HEK293 (cell line): Measurements from ENCODE around the gene PLEKHG5.

Experiments used
- CTCF ChIA-PET: fragments of 350-600 bp; formaldehyde crosslinking; extraction: SDS; loops from one replicate; lab custom pipeline; 2021; ENCODE audit warnings: antibody characterized with exemption; lab: Yijun Ruan, JAX
- POLR2A ChIA-PET: fragments of 300-600 bp; formaldehyde crosslinking; extraction: SDS; loops from one replicate; lab custom pipeline; 2020; ENCODE audit warnings: antibody characterized with exemption, inconsistent platforms; lab: Yijun Ruan, JAX
- H3K27ac ChIP-seq: fragments of 200-500 bp; sonication (Bioruptor generic); 2 replicates; pipeline ENCODE4 v1.5.1; 2014; ENCODE audit warnings: low read depth, low read length, control low read depth, inconsistent platforms; ENCODE audit errors: extremely low read depth
- H3K36me3 ChIP-seq, 2 experiments: fragments of 200-500 bp in 1 of 2; sonication (Bioruptor generic) in 1 of 2; 1 replicate in 1 of 2; 2 replicates in 1 of 2; pipeline ENCODE4 v1.5.1; 2014 to 2017; ENCODE audit warnings: inconsistent platforms in 2 of 2, low read length in 2 of 2; ENCODE audit not compliant: control insufficient read depth in 2 of 2, insufficient read depth in 1 of 2
- H3K4me1 ChIP-seq: fragments of 200-500 bp; sonication (Bioruptor generic); 2 replicates; pipeline ENCODE4 v1.5.1; 2014; ENCODE audit warnings: mild to moderate bottlenecking, low read length, inconsistent platforms; ENCODE audit not compliant: control insufficient read depth, insufficient read depth
- H3K4me3 ChIP-seq: 2 replicates; pipeline ENCODE4 v1.5.1; 2011; ENCODE audit warnings: low read depth, mild to moderate bottlenecking, control low read depth, low read length, moderate library complexity
- H3K9me3 ChIP-seq: fragments of 200-500 bp; sonication (Bioruptor generic); 2 replicates; pipeline ENCODE4 v1.5.1; 2014; ENCODE audit warnings: low read depth, low read length, inconsistent platforms; ENCODE audit not compliant: control insufficient read depth, insufficient read depth
- BCL11B ChIP-seq: fragments of 450-650 bp; formaldehyde crosslinking; IDR thresholded peaks from 2 replicates; pipeline ENCODE4 v1.5.1; 2016; ENCODE audit warnings: low read depth, missing biosample characterization, missing genetic modification characterization
- GLI2 ChIP-seq: fragments of 450-650 bp; formaldehyde crosslinking; IDR thresholded peaks from 2 replicates; pipeline ENCODE4; 2017; ENCODE audit warnings: missing biosample characterization, missing genetic modification characterization, low read depth, borderline replicate concordance
- GLIS1 ChIP-seq: fragments of 450-650 bp; formaldehyde crosslinking; IDR thresholded peaks from 2 replicates; pipeline ENCODE4 v1.5.1; 2016; ENCODE audit warnings: missing biosample characterization, missing genetic modification characterization
- KLF1 ChIP-seq: fragments of 450-650 bp; formaldehyde crosslinking; IDR thresholded peaks from 2 replicates; pipeline ENCODE4 v1.5.1; 2016; ENCODE audit warnings: missing biosample characterization, missing genetic modification characterization
- KLF17 ChIP-seq: fragments of 450-650 bp; formaldehyde crosslinking; IDR thresholded peaks from 2 replicates; pipeline ENCODE4 v1.5.1; 2016; ENCODE audit warnings: missing biosample characterization, missing genetic modification characterization
- MZF1 ChIP-seq: fragments of 450-650 bp; formaldehyde crosslinking; IDR thresholded peaks from 2 replicates; pipeline ENCODE4 v1.5.1; 2017; ENCODE audit warnings: missing biosample characterization, missing genetic modification characterization, borderline replicate concordance
- PRDM10 ChIP-seq: fragments of 450-650 bp; formaldehyde crosslinking; IDR thresholded peaks from 2 replicates; pipeline ENCODE4 v1.5.1; 2016; ENCODE audit warnings: missing biosample characterization, missing genetic modification characterization
- PRDM6 ChIP-seq: fragments of 450-650 bp; formaldehyde crosslinking; IDR thresholded peaks from 2 replicates; pipeline ENCODE4 v1.5.1; 2017; ENCODE audit warnings: missing biosample characterization, missing genetic modification characterization
- RBAK ChIP-seq: fragments of 450-650 bp; formaldehyde crosslinking; IDR thresholded peaks from 2 replicates; pipeline ENCODE4 v1.5.1; 2016; ENCODE audit warnings: missing biosample characterization, missing genetic modification characterization
- SP2 ChIP-seq: fragments of 450-650 bp; formaldehyde crosslinking; IDR thresholded peaks from 2 replicates; pipeline ENCODE4 v1.5.1; 2016; ENCODE audit warnings: missing biosample characterization, missing genetic modification characterization
- SP3 ChIP-seq: fragments of 450-650 bp; formaldehyde crosslinking; IDR thresholded peaks from 2 replicates; pipeline ENCODE4 v1.5.1; 2016; ENCODE audit warnings: missing biosample characterization, missing genetic modification characterization
- WT1 ChIP-seq: fragments of 450-650 bp; formaldehyde crosslinking; IDR thresholded peaks from 2 replicates; pipeline ENCODE4 v1.5.1; 2016; ENCODE audit warnings: missing biosample characterization, missing genetic modification characterization
- YY2 ChIP-seq: fragments of 450-650 bp; formaldehyde crosslinking; IDR thresholded peaks from 2 replicates; pipeline ENCODE4 v1.5.1; 2016; ENCODE audit warnings: missing biosample characterization, missing genetic modification characterization
- ZNF132 ChIP-seq: fragments of 450-650 bp; formaldehyde crosslinking; IDR thresholded peaks from 2 replicates; pipeline ENCODE4 v1.5.1; 2017; ENCODE audit warnings: missing biosample characterization, missing genetic modification characterization, borderline replicate concordance
- ZNF155 ChIP-seq: fragments of 450-650 bp; formaldehyde crosslinking; IDR thresholded peaks from 2 replicates; pipeline ENCODE4 v1.5.1; 2016; ENCODE audit warnings: missing biosample characterization, missing genetic modification characterization
- ZNF221 ChIP-seq: fragments of 450-650 bp; formaldehyde crosslinking; IDR thresholded peaks from 2 replicates; pipeline ENCODE4 v1.5.1; 2017; ENCODE audit warnings: missing biosample characterization, missing genetic modification characterization, borderline replicate concordance
- ZNF24 ChIP-seq: fragments of 450-650 bp; formaldehyde crosslinking; IDR thresholded peaks from 2 replicates; pipeline ENCODE4 v1.5.1; 2016; ENCODE audit warnings: missing biosample characterization, missing genetic modification characterization
- ZNF248 ChIP-seq: fragments of 450-650 bp; formaldehyde crosslinking; IDR thresholded peaks from 2 replicates; pipeline ENCODE4 v1.5.1; 2017; ENCODE audit warnings: missing biosample characterization, missing genetic modification characterization
- ZNF266 ChIP-seq: fragments of 450-650 bp; formaldehyde crosslinking; IDR thresholded peaks from 2 replicates; pipeline ENCODE4 v1.5.1; 2016; ENCODE audit warnings: missing biosample characterization, missing genetic modification characterization, low read depth
- ZNF292 ChIP-seq: fragments of 450-650 bp; formaldehyde crosslinking; IDR thresholded peaks from 2 replicates; pipeline ENCODE4 v1.5.1; 2016; ENCODE audit warnings: low read depth, missing biosample characterization, missing genetic modification characterization, borderline replicate concordance
- ZNF311 ChIP-seq: fragments of 450-650 bp; formaldehyde crosslinking; IDR thresholded peaks from 2 replicates; pipeline ENCODE4 v1.5.1; 2017; ENCODE audit warnings: missing biosample characterization, missing genetic modification characterization, borderline replicate concordance
- ZNF324 ChIP-seq: fragments of 450-650 bp; formaldehyde crosslinking; IDR thresholded peaks from 2 replicates; pipeline ENCODE4 v1.5.1; 2016; ENCODE audit warnings: missing biosample characterization, missing genetic modification characterization
- ZNF341 ChIP-seq: fragments of 450-650 bp; formaldehyde crosslinking; IDR thresholded peaks from 2 replicates; pipeline ENCODE4; 2016; ENCODE audit warnings: low read depth, missing biosample characterization, missing genetic modification characterization
- ZNF473 ChIP-seq: fragments of 450-650 bp; formaldehyde crosslinking; IDR thresholded peaks from 2 replicates; pipeline ENCODE4 v1.5.1; 2017; ENCODE audit warnings: missing biosample characterization, missing genetic modification characterization
- ZNF48 ChIP-seq: fragments of 450-650 bp; formaldehyde crosslinking; IDR thresholded peaks from 2 replicates; pipeline ENCODE4 v1.5.1; 2016; ENCODE audit warnings: missing biosample characterization, missing genetic modification characterization
- ZNF513 ChIP-seq: fragments of 450-650 bp; IDR thresholded peaks from 2 replicates; pipeline ENCODE4 v1.5.1; 2018; ENCODE audit warnings: missing biosample characterization, missing genetic modification characterization
- ZNF555 ChIP-seq: fragments of 450-650 bp; formaldehyde crosslinking; conservative IDR thresholded peaks from 2 replicates; pipeline ENCODE4 v1.5.1; 2017; ENCODE audit warnings: missing biosample characterization, mild to moderate bottlenecking, missing genetic modification characterization, inconsistent platforms
- ZNF658 ChIP-seq: fragments of 450-650 bp; formaldehyde crosslinking; IDR thresholded peaks from 2 replicates; pipeline ENCODE4; 2016; ENCODE audit warnings: missing biosample characterization, missing genetic modification characterization

The PLEKHG5 gene

GRCh38 chr1:6489383-6489765 lies 2.1 kb downstream of the PLEKHG5 start:
- ChIA-PET POLR2A (interaction anchor here (2.0 kb wide), 1 partner anchor 15 kb away, joined by 4 read pairs; no protein-coding TSS in a partner anchor), CTCF (interaction anchor here (0.6 to 3.6 kb wide), 16 partner anchors 9 to 307 kb away, joined by 3 to 40 read pairs (median 5); no protein-coding TSS in a partner anchor)
- Histone ChIP-seq H3K27ac (no peak overlapping the region), H3K36me3 (no peaks in the 10 kb centered on the region), H3K4me1 (no peaks in the 10 kb centered on the region), H3K9me3 (no peaks in the 10 kb centered on the region), H3K4me3 (no peak overlapping the region)
- TF ChIP-seq ZNF513: no peak
- no peak for TF ChIP-seq ZNF311 (tag by site-specific recombination)
- no peak for TF ChIP-seq ZNF555 (tag by site-specific recombination)
- no peak for TF ChIP-seq ZNF341 (tag by site-specific recombination)
- TF ChIP-seq RBAK (tag by site-specific recombination): no peak
- no peak for TF ChIP-seq ZNF658 (tag by site-specific recombination)
- TF ChIP-seq WT1 (tag by site-specific recombination): no peak
- no peak for TF ChIP-seq ZNF48 (tag by site-specific recombination)
- TF ChIP-seq SP2 (tag by site-specific recombination): no peak
- TF ChIP-seq MZF1 (tag by site-specific recombination): no peak
- no peak for TF ChIP-seq ZNF155 (tag by site-specific recombination)

- no peak overlapping the region for H3K4me3 ChIP-seq
- H3K9me3 ChIP-seq: no peaks in the 10 kb centered on the region
- H3K27ac ChIP-seq: no peak overlapping the region
- CTCF ChIA-PET: interaction anchor here (0.6 to 3.6 kb wide), 16 partner anchors 9 to 306 kb away, joined by 3 to 40 read pairs (median 5); no protein-coding TSS in a partner anchor
- no peaks in the 10 kb centered on the region for H3K36me3 ChIP-seq
- H3K4me1 ChIP-seq: no peaks in the 10 kb centered on the region
- POLR2A ChIA-PET: no interaction called here
- TF ChIP-seq PRDM6 (tag by site-specific recombination) (no peak), ZNF473 (tag by site-specific recombination) (no peak), ZNF221 (tag by site-specific recombination) (no peak), BCL11B (tag by site-specific recombination) (no peak), GLIS1 (no peak), SP2 (tag by site-specific recombination) (no peak), KLF1 (peak; percentile 98), PRDM10 (0 out of 2 replicates have a peak, but pooled peaks have one; percentile 37), ZNF24 (no peak), YY2 (tag by site-specific recombination) (no peak), ZNF266 (tag by site-specific recombination) (no peak), ZNF248 (no peak), KLF17 (tag by site-specific recombination) (peak; percentile 33; the same call in 1 of the 2 replicates), ZNF324 (tag by site-specific recombination) (no peak), GLI2 (tag by site-specific recombination) (no peak), SP3 (tag by site-specific recombination) (peak; percentile 40; the same call in 1 of the 2 replicates), ZNF132 (no peak), ZNF292 (tag by site-specific recombination) (no peak)
These were observed 2.7 kb downstream of the PLEKHG5 start for GRCh38 chr1:6488602-6489382.
